Cardiac fibroblast (primary cell): Measurements from ENCODE around the gene SCARB2.

ENCODE experiments used
- DNase-seq, 2 donors: peaks; one replicate each; pipeline versions ENCODE4 v3.0.0 to v3.0.0-alpha.2; 2010; ENCODE audit warnings: low read depth in 2 of 2
- H3K4me3 ChIP-seq, 2 donors: replicated peaks in 1 of 2; 1 replicate in 1 of 2; 2 replicates in 1 of 2; pipeline ENCODE4 v1.5.1; 2011; ENCODE audit warnings: low read depth in 2 of 2, low read length in 2 of 2, mild to moderate bottlenecking in 2 of 2, moderate library complexity in 1 of 2
- TF ChIP-seq, protein P1 (sequence below): IDR thresholded peaks from one replicate; pipeline ENCODE4 v1.5.1; 2011; ENCODE audit warnings: low read depth, mild to moderate bottlenecking, low read length, inconsistent platforms

Gene SCARB2

DNA sequence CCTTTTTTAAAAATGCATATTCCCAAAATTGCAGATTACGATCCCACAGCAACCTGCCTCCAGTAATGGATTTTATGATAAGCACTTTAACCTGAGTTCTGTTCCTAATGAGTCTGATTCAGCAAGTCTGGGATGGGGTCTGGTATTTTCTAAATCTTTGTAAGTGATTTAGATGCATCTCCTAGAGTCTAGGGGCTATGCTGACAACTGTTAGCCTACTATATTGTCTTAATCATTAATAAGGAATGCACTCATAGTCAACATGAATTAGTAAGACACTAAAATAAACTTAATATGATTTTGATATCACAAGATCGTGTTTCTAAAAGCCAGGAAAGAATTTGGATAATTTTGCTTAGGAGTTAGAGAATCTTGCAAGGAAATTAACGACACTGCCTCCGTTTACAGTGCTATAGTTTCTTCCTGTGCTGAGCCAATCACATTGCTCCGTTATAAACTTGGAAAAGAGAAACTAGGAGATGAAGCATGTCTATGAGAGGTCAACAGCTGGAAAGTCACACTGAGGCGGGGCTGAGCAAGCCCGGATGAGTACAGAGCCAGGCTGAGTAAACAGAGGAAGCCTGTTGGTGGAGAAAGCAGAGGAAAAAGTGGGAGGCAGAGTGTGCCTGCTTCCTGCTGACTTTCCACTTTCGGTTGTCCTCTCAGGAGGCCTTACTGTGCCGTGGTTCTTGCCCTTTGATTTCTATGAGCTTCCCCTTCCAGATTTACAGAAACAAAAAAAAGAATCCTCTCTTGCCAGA is 5.4 kb downstream of the SCARB2 start:
- DNase-seq = peak; percentile 92 to 94
- TF ChIP-seq, protein P1, sequence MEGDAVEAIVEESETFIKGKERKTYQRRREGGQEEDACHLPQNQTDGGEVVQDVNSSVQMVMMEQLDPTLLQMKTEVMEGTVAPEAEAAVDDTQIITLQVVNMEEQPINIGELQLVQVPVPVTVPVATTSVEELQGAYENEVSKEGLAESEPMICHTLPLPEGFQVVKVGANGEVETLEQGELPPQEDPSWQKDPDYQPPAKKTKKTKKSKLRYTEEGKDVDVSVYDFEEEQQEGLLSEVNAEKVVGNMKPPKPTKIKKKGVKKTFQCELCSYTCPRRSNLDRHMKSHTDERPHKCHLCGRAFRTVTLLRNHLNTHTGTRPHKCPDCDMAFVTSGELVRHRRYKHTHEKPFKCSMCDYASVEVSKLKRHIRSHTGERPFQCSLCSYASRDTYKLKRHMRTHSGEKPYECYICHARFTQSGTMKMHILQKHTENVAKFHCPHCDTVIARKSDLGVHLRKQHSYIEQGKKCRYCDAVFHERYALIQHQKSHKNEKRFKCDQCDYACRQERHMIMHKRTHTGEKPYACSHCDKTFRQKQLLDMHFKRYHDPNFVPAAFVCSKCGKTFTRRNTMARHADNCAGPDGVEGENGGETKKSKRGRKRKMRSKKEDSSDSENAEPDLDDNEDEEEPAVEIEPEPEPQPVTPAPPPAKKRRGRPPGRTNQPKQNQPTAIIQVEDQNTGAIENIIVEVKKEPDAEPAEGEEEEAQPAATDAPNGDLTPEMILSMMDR = no peak
- peak overlapping the region; percentile 13 to 32 for H3K4me3 ChIP-seq

DNA sequence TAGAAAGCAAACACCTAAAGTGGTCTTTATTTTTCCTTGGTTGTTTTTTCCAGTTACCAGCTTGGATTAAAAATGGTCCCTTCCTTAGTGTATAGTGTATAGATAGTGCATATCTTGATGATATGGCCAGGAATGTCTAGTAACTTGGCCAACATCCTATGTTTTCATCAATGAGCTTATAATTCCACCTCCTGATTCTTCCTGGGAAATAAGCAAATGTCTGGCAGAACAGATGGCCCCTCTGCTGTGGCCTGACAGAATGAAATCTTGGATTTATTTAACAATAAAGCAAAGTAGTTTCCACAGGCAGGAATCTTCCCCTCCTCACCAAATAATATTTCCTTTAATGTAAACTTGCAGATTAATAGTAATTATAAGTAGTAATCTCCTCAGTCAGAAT is 6.1 kb downstream of the SCARB2 start:
- no peak overlapping the region for H3K4me3 ChIP-seq

DNA sequence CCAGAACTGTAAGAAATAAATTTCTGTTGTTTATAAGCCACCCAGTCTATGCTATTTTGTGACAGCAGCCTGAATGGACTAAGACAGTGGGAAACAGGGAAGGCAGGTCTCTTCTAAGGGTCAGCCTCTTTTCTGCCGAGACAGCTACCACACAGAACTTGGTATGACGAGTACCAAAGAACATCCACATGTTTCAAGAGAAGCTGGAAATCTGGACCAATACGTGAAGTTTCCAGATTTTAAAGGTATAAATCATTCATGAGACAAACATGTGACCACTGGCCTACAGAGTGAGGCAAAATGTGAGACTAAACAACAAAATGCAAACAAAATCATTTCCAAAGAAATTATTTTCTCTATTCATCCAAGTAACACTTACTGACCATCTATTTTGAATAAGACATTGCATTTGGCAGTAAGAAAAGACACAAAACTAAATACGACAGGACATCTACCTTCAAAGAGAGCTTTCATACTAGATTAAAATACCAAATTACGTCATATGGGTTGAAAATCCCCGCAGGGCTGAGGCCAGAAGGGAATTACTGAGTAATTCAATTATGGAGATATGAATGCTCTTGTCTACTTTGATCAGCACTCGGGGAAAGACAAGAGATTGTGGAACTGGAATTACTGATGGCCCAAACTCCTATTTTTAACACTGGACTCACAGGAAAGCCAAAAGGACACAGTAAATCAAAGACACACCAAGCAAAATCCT is 7.2 kb downstream of the SCARB2 start:
- TF ChIP-seq, protein P1 = no peak
- no peak overlapping the region for H3K4me3 ChIP-seq
- peak in 1 of 2 donors; percentile 77 for DNase-seq

More for the DNA sequence above, 6.1 kb downstream of the SCARB2 start:
- DNase-seq = no peak
- TF ChIP-seq, protein P1 = no peak

DNA sequence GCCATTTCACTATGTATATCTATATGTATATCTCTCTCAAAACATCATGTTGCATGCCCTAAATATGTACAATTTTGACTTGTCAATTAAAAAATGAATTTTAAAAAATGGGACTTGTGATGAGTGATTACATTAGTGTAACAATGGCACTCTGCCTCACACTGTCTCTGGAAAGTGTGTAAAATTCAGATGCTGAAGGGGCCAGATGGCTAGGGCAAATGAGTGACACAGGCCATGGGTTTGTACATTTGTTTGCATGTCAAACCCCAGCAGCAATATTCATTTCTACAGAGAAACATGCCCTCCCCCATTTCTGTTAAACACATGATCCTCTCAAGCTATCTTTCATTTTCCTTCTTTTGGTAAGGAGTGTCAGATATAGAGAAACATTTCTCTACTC is 8.1 kb downstream of the SCARB2 start:
- no peak for DNase-seq
- TF ChIP-seq, protein P1 = no peak
- no peak overlapping the region for H3K4me3 ChIP-seq

DNA sequence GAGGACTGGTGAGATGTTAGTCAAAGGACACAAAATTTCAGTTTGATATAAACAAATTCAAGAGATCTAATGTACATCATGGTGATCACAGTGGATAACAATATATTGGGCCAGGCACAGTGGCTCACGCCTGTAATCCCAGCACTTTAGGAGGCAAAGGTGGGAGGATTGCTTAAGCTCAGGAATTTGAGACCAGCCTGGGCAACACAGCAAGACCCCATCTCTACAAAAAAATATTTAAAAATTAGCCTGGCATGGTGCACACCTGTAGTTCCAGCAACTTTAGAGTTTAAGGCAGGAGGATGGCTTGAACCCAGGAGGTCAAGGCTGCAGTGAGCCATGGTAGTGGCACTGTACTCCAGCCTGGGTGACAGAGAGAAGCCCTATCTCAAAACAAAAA is 8.7 kb downstream of the SCARB2 start:
- TF ChIP-seq, protein P1 = no peak
- H3K4me3 ChIP-seq = no peak overlapping the region
- DNase-seq = no peak

DNA sequence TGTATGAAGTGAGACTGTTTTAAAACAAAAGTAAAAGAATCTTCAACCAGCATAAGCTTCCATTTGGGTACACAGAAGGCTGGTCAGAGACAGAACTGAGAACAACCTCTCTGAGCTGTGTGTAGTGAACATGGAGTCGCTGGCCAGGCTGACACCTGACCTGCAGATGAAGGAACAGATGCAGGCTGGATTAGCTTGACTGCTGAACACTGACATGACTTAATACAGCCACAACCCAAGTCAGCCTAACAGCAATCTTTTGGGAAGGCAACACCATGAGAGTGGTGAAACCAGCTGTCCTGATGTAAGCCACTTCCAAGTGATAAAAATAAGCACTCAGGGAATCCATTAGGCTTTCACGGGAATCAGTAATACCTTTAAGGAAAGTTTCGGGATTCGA is 10.1 kb downstream of the SCARB2 start:
- H3K4me3 ChIP-seq = no peak overlapping the region
- DNase-seq = no peak
- TF ChIP-seq, protein P1 = no peak
